HUDEP-2 (cell line): ENCODE results near the gene USP7.

Experiments
- DNase-seq, 76 experiments: peaks; one replicate each; lab custom pipeline; 2025; ENCODE audit not compliant: unreplicated experiment in 76 of 76; lab: John Stamatoyannopoulos, UW

USP7 gene

DNA sequence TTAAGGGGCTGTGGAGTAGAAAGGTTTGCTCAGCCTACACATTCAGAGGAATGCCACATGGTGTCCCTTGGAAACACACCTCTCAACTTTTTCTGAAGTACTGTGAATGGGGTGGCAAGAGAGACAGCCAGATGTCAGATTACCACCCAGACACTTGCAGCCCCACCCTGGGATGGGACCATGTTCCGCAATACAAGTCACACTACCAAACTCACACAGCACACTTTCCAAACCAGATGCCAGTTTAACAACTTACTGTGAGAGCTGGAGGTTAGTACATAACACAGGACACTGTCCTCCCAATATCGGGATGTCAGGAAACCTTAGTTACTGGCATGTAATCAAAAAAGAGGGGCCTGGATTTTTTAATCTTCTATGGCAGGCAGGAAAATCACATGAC lies 7.9 kb downstream of the USP7 start:
- peak in 39 of 76 experiments; percentile 6 to 52 (median 24) for DNase-seq

GRCh38 chr16:8953064-8953463 lies 10.6 kb downstream of the USP7 start:
- no peak for DNase-seq

GRCh38 chr16:8952281-8952751 lies 11.4 kb downstream of the USP7 start:
- DNase-seq: no peak

GRCh38 chr16:8951447-8952280 lies 12.0 kb downstream of the USP7 start:
- DNase-seq: no peak

GRCh38 chr16:8950580-8951077 lies 13.1 kb downstream of the USP7 start:
- DNase-seq: no peak

GRCh38 chr16:8949536-8950418 lies 13.9 kb downstream of the USP7 start:
- DNase-seq: no peak

DNA sequence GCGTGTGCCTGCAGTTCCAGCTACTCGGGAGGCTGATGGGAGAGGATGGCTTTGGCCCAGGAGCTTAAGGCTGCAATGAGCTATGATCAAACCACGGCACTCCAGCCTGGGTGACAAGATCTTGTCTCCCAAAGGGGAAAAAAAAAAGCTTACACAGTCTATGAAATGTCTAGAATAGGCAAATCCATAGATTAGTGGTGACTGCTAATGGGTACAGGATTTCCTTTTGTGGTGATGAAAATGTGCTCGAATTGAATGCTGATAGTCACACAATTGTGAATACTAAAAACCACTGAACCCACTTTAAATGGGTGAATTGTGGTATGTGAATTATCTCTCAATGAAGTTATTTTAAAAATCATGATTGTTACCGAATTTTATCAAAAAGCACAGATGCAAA lies 14.9 kb downstream of the USP7 start:
- DNase-seq: no peak

- DNase-seq: no peak
These were observed 15.6 kb downstream of the USP7 start for GRCh38 chr16:8948069-8948593.

DNA sequence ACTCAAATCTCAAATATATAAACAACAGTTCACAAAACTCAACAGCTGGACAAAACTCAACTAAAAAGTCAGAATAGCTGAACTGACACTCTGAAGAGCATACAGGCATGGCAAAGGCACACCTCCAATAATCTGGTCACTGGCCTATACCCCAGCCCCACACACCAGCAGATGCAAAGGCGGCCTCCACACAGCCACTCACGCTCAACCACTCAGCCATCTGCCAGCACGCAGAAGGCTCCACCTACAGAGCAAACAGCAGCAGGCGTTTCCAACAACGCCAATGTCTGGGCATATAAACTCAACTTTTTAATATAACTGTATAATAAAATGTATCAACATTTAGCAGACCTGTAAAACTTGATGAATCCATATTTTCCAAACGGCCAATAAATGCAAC lies 17.2 kb downstream of the USP7 start:
- DNase-seq: no peak

GRCh38 chr16:8945626-8946296 lies 17.9 kb downstream of the USP7 start:
- no peak for DNase-seq

- no peak for DNase-seq
These were observed 19.5 kb downstream of the USP7 start for GRCh38 chr16:8943966-8944759.

DNA sequence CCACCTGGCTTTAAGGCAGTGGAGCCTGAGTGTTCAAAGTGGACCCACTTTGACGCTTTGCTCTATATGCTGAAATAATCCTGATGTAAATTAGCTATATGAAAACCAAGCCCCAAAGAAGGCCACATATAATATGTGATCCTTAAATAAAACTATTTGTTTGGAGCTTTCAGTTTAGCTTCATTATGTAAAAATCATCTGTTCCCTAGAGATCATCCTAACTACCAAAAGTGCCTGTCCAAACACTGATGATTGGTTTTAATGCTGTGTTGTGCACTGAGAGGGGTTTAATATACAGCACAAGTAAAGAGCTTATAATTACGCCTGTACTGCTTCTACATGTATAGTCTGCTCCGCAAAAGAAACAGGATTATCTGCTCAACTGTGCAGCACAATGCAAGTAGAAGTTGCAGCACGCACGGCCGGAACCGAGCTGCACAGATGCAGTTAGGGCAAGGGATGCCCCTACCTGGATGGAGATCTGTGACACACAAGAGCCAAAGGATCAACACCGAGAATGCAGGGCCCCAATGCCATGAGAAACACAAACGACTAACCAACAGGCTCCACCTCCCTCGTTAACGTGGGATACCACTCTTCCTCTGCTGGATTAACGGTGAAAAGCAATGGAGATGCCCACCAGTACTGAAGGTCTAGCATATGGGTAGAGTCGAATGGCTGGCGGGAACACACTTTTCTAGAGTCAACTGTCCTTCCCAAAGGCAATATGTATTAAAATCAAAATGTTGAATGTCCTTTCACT lies 20.5 kb downstream of the USP7 start:
- DNase-seq: no peak

GRCh38 chr16:8941718-8942344 lies 21.9 kb downstream of the USP7 start:
- no peak for DNase-seq

GRCh38 chr16:8937803-8938202 lies 25.9 kb downstream of the USP7 start:
- no peak for DNase-seq

DNA sequence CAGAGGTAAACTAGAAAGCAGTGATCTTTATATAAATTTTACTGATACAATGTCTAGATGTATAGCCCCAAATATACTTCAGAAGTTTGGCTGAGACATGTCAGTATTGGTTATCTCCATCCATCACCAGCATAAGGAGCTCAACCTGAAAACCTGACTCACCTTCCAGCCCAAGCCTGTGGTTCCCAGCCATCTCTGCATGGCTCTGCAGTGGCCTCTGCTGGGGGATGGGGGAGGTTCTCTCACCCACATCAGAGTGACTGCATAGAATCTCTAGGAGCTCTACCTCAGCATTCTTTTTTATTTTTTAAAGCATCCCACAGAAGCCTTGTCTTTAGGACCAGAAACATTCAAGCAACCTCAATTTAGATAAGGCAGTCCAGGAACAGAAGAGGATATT lies 27.3 kb downstream of the USP7 start:
- peak in 24 of 76 experiments; percentile 7 to 36 (median 22) for DNase-seq

- DNase-seq: peak in 2 of 76 experiments; percentile 13 to 15
These were observed 27.7 kb downstream of the USP7 start for GRCh38 chr16:8935989-8936388.

GRCh38 chr16:8934601-8935000 lies 29.1 kb downstream of the USP7 start:
- DNase-seq: no peak

DNA sequence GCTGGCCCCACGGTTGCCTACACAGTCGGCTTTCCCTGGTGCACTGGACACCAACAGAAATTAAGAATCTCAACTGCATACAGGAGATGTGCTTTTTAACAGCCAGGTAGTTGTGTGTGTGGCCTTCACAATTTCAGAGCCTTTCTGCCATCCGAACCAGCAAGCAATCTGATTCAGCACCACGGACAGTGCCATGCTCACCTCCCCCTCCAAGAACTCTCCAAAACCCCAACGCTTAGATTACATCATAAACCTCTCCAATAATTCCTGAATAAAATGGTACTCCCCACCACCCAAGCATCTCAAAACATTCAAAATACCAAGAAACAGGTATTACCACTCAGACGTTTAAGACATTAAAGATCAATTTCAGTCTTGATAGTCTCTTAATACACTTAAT lies 31.8 kb downstream of the USP7 start:
- DNase-seq: peak in 28 of 76 experiments; percentile 5 to 48 (median 14)
